Body of pancreas (tissue), 4 donors: ENCODE measurements around the gene FOXP1.

Experiments used
- POLR2A ChIP-seq, 3 donors: fragments of 450-650 bp; IDR thresholded peaks; one replicate each; pipeline ENCODE4 v1.6.1; 2016; ENCODE audit warnings: antibody characterized with exemption in 3 of 3, mild to moderate bottlenecking in 2 of 3
- TF ChIP-seq, protein P1 (sequence below), 7 experiments: fragments of 450-650 bp in 4 of 7; fragments of 200-600 bp in 3 of 7; sonication (generic) in 3 of 7; IDR thresholded peaks; one replicate each; pipeline ENCODE4 v1.5.1; 2016 to 2019; ENCODE audit warnings: antibody characterized with exemption in 7 of 7

GRCh38 chr3:71425491-71426071 is 157.9 kb downstream of the FOXP1 start:
- no peak for TF ChIP-seq POLR2A (IDR thresholded peaks at IDR 0.05)
- TF ChIP-seq, protein P1, sequence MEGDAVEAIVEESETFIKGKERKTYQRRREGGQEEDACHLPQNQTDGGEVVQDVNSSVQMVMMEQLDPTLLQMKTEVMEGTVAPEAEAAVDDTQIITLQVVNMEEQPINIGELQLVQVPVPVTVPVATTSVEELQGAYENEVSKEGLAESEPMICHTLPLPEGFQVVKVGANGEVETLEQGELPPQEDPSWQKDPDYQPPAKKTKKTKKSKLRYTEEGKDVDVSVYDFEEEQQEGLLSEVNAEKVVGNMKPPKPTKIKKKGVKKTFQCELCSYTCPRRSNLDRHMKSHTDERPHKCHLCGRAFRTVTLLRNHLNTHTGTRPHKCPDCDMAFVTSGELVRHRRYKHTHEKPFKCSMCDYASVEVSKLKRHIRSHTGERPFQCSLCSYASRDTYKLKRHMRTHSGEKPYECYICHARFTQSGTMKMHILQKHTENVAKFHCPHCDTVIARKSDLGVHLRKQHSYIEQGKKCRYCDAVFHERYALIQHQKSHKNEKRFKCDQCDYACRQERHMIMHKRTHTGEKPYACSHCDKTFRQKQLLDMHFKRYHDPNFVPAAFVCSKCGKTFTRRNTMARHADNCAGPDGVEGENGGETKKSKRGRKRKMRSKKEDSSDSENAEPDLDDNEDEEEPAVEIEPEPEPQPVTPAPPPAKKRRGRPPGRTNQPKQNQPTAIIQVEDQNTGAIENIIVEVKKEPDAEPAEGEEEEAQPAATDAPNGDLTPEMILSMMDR (IDR thresholded peaks at IDR 0.05): no peak
